HS-5 (cell line): Measurements from ENCODE around the gene GRXCR1.

Source experiments
- DNase-seq: peaks from one replicate; pipeline ENCODE4 v3.0.0-alpha.2; 2012; ENCODE audit warnings: low read depth

GRXCR1 gene

GRCh38 chr4:42928582-42928981, 36.1 kb downstream of the GRXCR1 start:
- no peak for DNase-seq

GRCh38 chr4:42942216-42942615, 49.7 kb downstream of the GRXCR1 start:
- DNase-seq, result no peak

GRCh38 chr4:42945874-42946273, 53.4 kb downstream of the GRXCR1 start:
- DNase-seq, result no peak

GRCh38 chr4:42953321-42953720, 60.8 kb downstream of the GRXCR1 start:
- DNase-seq, result no peak

- no peak for DNase-seq
Observed at GRCh38 chr4:42954963-42955669, 62.6 kb downstream of the GRXCR1 start.

- DNase-seq, result no peak
Observed at GRCh38 chr4:42955746-42956505, 63.4 kb downstream of the GRXCR1 start.

GRCh38 chr4:42965326-42965725, 72.8 kb downstream of the GRXCR1 start:
- no peak for DNase-seq

GRCh38 chr4:42985976-42986375, 93.5 kb downstream of the GRXCR1 start:
- DNase-seq, result no peak

- peak; percentile 8 for DNase-seq
Observed at GRCh38 chr4:42995343-42995944, 102.9 kb downstream of the GRXCR1 start.

- no peak for DNase-seq
Observed at GRCh38 chr4:43008793-43009192, 116.3 kb downstream of the GRXCR1 start.

- DNase-seq, result no peak
Observed at GRCh38 chr4:43014256-43014655, 121.7 kb downstream of the GRXCR1 start.

- DNase-seq, result no peak
Observed at GRCh38 chr4:43041632-43042031, 149.1 kb downstream of the GRXCR1 start.

- no peak for DNase-seq
Observed at GRCh38 chr4:43047058-43047457, 154.5 kb downstream of the GRXCR1 start.

GRCh38 chr4:43048570-43048969, 156.1 kb downstream of the GRXCR1 start:
- no peak for DNase-seq

- DNase-seq, result no peak
Observed at GRCh38 chr4:43049326-43049725, 156.8 kb downstream of the GRXCR1 start.

GRCh38 chr4:43066415-43066814, 173.9 kb downstream of the GRXCR1 start:
- DNase-seq, result no peak

GRCh38 chr4:43071069-43071468, 178.6 kb downstream of the GRXCR1 start:
- DNase-seq, result no peak
